Colonic mucosa (tissue), 4 donors: Measurements from ENCODE around the gene ZNF648. TPM values are rescaled to one million over a fixed set of nuclear protein-coding genes. Genes with fewer than 3 reads are reported as not detected.

Source experiments
- DNase-seq: peaks from one replicate; pipeline ENCODE4 v3.0.0-alpha.2; 2020
- H3K27ac ChIP-seq: fragments of 200-600 bp; one replicate; pipeline ENCODE4 v1.8.0; 2021
- H3K27me3 ChIP-seq: fragments of 200-600 bp; one replicate; pipeline ENCODE4 v1.8.0; 2021
- H3K36me3 ChIP-seq: fragments of 200-600 bp; one replicate; pipeline ENCODE4 v1.8.0; 2021
- H3K4me1 ChIP-seq: fragments of 200-600 bp; one replicate; pipeline ENCODE4 v1.8.0; 2021; ENCODE audit warnings: mild to moderate bottlenecking
- H3K4me3 ChIP-seq: fragments of 200-600 bp; one replicate; pipeline ENCODE4 v1.8.0; 2021
- H3K9ac ChIP-seq, 2 donors: one replicate each; pipeline ENCODE4 v1.7.0; 2013; ENCODE audit warnings: control low read depth in 2 of 2, low read depth in 2 of 2, low read length in 2 of 2
- H3K9me3 ChIP-seq: fragments of 200-600 bp; one replicate; pipeline ENCODE4 v1.8.0; 2021
- CTCF ChIP-seq: fragments of 200-600 bp; IDR thresholded peaks from one replicate; pipeline ENCODE4 v1.8.0; 2022; ENCODE audit warnings: antibody characterized with exemption, mild to moderate bottlenecking
- intact Hi-C: fragments of 100-400 bp; cut with DNase I; formaldehyde crosslinking; loops from one replicate; pipeline ENCODE4 v1.14.1; 2022
- total RNA-seq, 2 donors: library from RNA; stranded (reverse); fragmentation: NEBNext Ultra II Directional in 1 of 2; extraction: Animal tissue kit (Norgen Biotek cat#: 25700) in 1 of 2; gene quantifications; one replicate each; pipeline ENCODE4 v1.2.1, GENCODE V29; 2021
- donor health status: healthy.
- donor health status: DM: no; HTN: no; CAD: no.
- donor health status: DM: no; HTN: no; CAD: no.

ZNF648 gene
- total RNA-seq, 2 donors from 2014 or later: 0.07 TPM; not detected in 1

- no peaks in the 10 kb centered on the region for H3K36me3 ChIP-seq
- intact Hi-C loops: no loop called here
Measured at GRCh38 chr1:182062223-182062622, 711 bp upstream of the ZNF648 start.

DNA sequence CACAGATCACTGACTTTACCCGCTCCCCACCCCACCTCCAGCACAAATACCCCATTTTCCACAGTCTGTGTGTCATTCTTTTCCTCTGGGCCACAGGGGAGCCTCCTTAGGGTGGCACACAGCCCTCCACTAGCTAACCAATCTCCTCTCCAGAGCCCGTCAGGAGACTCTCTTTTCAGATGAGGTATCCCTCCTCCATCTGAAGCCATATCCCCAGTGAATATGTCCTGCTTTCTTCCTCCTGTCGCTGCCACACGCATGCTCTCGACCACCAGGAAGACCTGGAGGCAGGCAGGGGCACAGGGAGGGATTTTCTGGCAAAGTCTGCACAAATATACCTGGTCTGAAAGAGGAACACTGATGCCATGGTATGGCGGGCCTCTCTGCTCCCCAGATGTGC, 635 bp downstream of the ZNF648 start:
- TF ChIP-seq CTCF: no peak
- intact Hi-C loops: no loop called here
- H3K27ac ChIP-seq: no peak overlapping the region
- no peaks in the 10 kb centered on the region for H3K4me1 ChIP-seq
- H3K36me3 ChIP-seq: no peaks in the 10 kb centered on the region
- no peak overlapping the region for H3K4me3 ChIP-seq
- no peak for DNase-seq
- H3K9me3 ChIP-seq: no peaks in the 10 kb centered on the region
- no peak overlapping the region for H3K9ac ChIP-seq
- no peaks in the 10 kb centered on the region for H3K27me3 ChIP-seq

More at GRCh38 chr1:182062223-182062622, 711 bp upstream of the ZNF648 start:
- H3K27ac ChIP-seq: no peak overlapping the region
- no peaks in the 10 kb centered on the region for H3K4me1 ChIP-seq
- TF ChIP-seq CTCF: no peak
- no peaks in the 10 kb centered on the region for H3K27me3 ChIP-seq
- no peaks in the 10 kb centered on the region for H3K9me3 ChIP-seq
- H3K4me3 ChIP-seq: no peak overlapping the region
- H3K9ac ChIP-seq: no peak overlapping the region
- DNase-seq: no peak

GRCh38 chr1:182059936-182060335, 1.6 kb downstream of the ZNF648 start:
- H3K27me3 ChIP-seq: no peaks in the 10 kb centered on the region
- intact Hi-C loops: loop anchor here (10.0 kb wide), 1 partner anchor 575 kb away; the partner anchor contains the start of gene CACNA1E
- H3K36me3 ChIP-seq: no peaks in the 10 kb centered on the region
- no peak for TF ChIP-seq CTCF
- H3K9ac ChIP-seq: no peak overlapping the region
- no peak for DNase-seq
- H3K27ac ChIP-seq: no peak overlapping the region
- no peak overlapping the region for H3K4me3 ChIP-seq
- H3K9me3 ChIP-seq: no peaks in the 10 kb centered on the region
- H3K4me1 ChIP-seq: no peaks in the 10 kb centered on the region

- Histone ChIP-seq H3K27ac (no peak overlapping the region), H3K27me3 (no peaks in the 10 kb centered on the region), H3K9me3 (no peaks in the 10 kb centered on the region), H3K4me3 (peak overlapping the region; percentile 9), H3K9ac (no peak overlapping the region), H3K4me1 (no peaks in the 10 kb centered on the region), H3K36me3 (no peaks in the 10 kb centered on the region)
- TF ChIP-seq CTCF: no peak
- intact Hi-C loops: loop anchor here (10.0 kb wide), 1 partner anchor 572 kb away; the partner anchor contains the start of gene CACNA1E
- DNase-seq: peak; percentile 24
Measured at GRCh38 chr1:182056601-182057366, 4.7 kb downstream of the ZNF648 start.

- Histone ChIP-seq H3K36me3 (no peaks in the 10 kb centered on the region), H3K4me1 (no peaks in the 10 kb centered on the region), H3K27me3 (no peaks in the 10 kb centered on the region), H3K4me3 (no peak overlapping the region), H3K9me3 (no peaks in the 10 kb centered on the region), H3K27ac (no peak overlapping the region), H3K9ac (no peak overlapping the region)
- DNase-seq: peak; percentile 73
- intact Hi-C loops: loop anchor here (10.0 kb wide), 1 partner anchor 570 kb away; the partner anchor contains the start of gene CACNA1E
- TF ChIP-seq CTCF: peak; percentile 37
Measured at GRCh38 chr1:182054698-182055326, 6.7 kb downstream of the ZNF648 start.
